Measurements from ENCODE around the gene ATP6V1F.

ATP6V1F gene

GRCh38 chr7:128839751-128840177, 22.9 kb upstream of the ATP6V1F start:
- no peak overlapping the region for H2AFZ ChIP-seq (ENCODE audit: low read depth, low read length)
- H3K9me3 ChIP-seq (ENCODE audit: low read length), result no peaks in the 10 kb centered on the region
- H3K36me3 ChIP-seq (ENCODE audit: insufficient read depth, low read length), result no peaks in the 10 kb centered on the region
- no peaks in the 10 kb centered on the region for H3K27me3 ChIP-seq (ENCODE audit: insufficient read depth, low read length)
- peaks cover 6% of the 10 kb centered on the region for H3K4me1 ChIP-seq (ENCODE audit: insufficient read depth, low read length)
- H3K4me3 ChIP-seq (ENCODE audit: low read length), result no peak overlapping the region

GRCh38 chr7:128840326-128841170, 22.1 kb upstream of the ATP6V1F start:
- peaks cover 3% of the 10 kb centered on the region for H3K4me1 ChIP-seq (ENCODE audit: insufficient read depth, low read length)
- H2AFZ ChIP-seq (ENCODE audit: low read depth, low read length), result no peak overlapping the region
- no peak overlapping the region for H3K4me3 ChIP-seq (ENCODE audit: low read length)
- no peaks in the 10 kb centered on the region for H3K27me3 ChIP-seq (ENCODE audit: insufficient read depth, low read length)
- no peaks in the 10 kb centered on the region for H3K9me3 ChIP-seq (ENCODE audit: low read length)
- no peaks in the 10 kb centered on the region for H3K36me3 ChIP-seq (ENCODE audit: insufficient read depth, low read length)

- Histone ChIP-seq H3K36me3 (ENCODE audit: insufficient read depth, low read length) (no peaks in the 10 kb centered on the region), H3K27me3 (ENCODE audit: insufficient read depth, low read length) (no peaks in the 10 kb centered on the region), H3K4me3 (ENCODE audit: low read length) (no peak overlapping the region), H3K4me1 (ENCODE audit: insufficient read depth, low read length) (peaks cover 2% of the 10 kb centered on the region), H2AFZ (ENCODE audit: low read depth, low read length) (no peak overlapping the region), H3K9me3 (ENCODE audit: low read length) (no peaks in the 10 kb centered on the region)
Observed at GRCh38 chr7:128841171-128841690, 21.4 kb upstream of the ATP6V1F start.

GRCh38 chr7:128841921-128842673, 20.6 kb upstream of the ATP6V1F start:
- Histone ChIP-seq H3K4me3 (ENCODE audit: low read length) (no peak overlapping the region), H3K4me1 (ENCODE audit: insufficient read depth, low read length) (no peaks in the 10 kb centered on the region), H3K9me3 (ENCODE audit: low read length) (no peaks in the 10 kb centered on the region), H2AFZ (ENCODE audit: low read depth, low read length) (no peak overlapping the region), H3K27me3 (ENCODE audit: insufficient read depth, low read length) (no peaks in the 10 kb centered on the region), H3K36me3 (ENCODE audit: insufficient read depth, low read length) (no peaks in the 10 kb centered on the region)

GRCh38 chr7:128842674-128843641, 19.7 kb upstream of the ATP6V1F start:
- H3K9me3 ChIP-seq (ENCODE audit: low read length), result no peaks in the 10 kb centered on the region
- no peaks in the 10 kb centered on the region for H3K27me3 ChIP-seq (ENCODE audit: insufficient read depth, low read length)
- no peaks in the 10 kb centered on the region for H3K36me3 ChIP-seq (ENCODE audit: insufficient read depth, low read length)
- H3K4me3 ChIP-seq (ENCODE audit: low read length), result no peak overlapping the region
- H2AFZ ChIP-seq (ENCODE audit: low read depth, low read length), result no peak overlapping the region
- H3K4me1 ChIP-seq (ENCODE audit: insufficient read depth, low read length), result no peaks in the 10 kb centered on the region

GRCh38 chr7:128843938-128844621, 18.6 kb upstream of the ATP6V1F start:
- no peaks in the 10 kb centered on the region for H3K27me3 ChIP-seq (ENCODE audit: insufficient read depth, low read length)
- no peaks in the 10 kb centered on the region for H3K36me3 ChIP-seq (ENCODE audit: insufficient read depth, low read length)
- H3K4me1 ChIP-seq (ENCODE audit: insufficient read depth, low read length), result no peaks in the 10 kb centered on the region
- H2AFZ ChIP-seq (ENCODE audit: low read depth, low read length), result no peak overlapping the region
- H3K4me3 ChIP-seq (ENCODE audit: low read length), result no peak overlapping the region
- no peaks in the 10 kb centered on the region for H3K9me3 ChIP-seq (ENCODE audit: low read length)

GRCh38 chr7:128844777-128845311, 17.8 kb upstream of the ATP6V1F start:
- Histone ChIP-seq H3K36me3 (ENCODE audit: insufficient read depth, low read length) (no peaks in the 10 kb centered on the region), H2AFZ (ENCODE audit: low read depth, low read length) (no peak overlapping the region), H3K4me1 (ENCODE audit: insufficient read depth, low read length) (no peaks in the 10 kb centered on the region), H3K9me3 (ENCODE audit: low read length) (no peaks in the 10 kb centered on the region), H3K4me3 (ENCODE audit: low read length) (no peak overlapping the region), H3K27me3 (ENCODE audit: insufficient read depth, low read length) (no peaks in the 10 kb centered on the region)

GRCh38 chr7:128845475-128845874, 17.2 kb upstream of the ATP6V1F start:
- no peaks in the 10 kb centered on the region for H3K4me1 ChIP-seq (ENCODE audit: insufficient read depth, low read length)
- H3K27me3 ChIP-seq (ENCODE audit: insufficient read depth, low read length), result no peaks in the 10 kb centered on the region
- no peaks in the 10 kb centered on the region for H3K36me3 ChIP-seq (ENCODE audit: insufficient read depth, low read length)
- H3K4me3 ChIP-seq (ENCODE audit: low read length), result no peak overlapping the region
- H3K9me3 ChIP-seq (ENCODE audit: low read length), result no peaks in the 10 kb centered on the region
- no peak overlapping the region for H2AFZ ChIP-seq (ENCODE audit: low read depth, low read length)

- no peaks in the 10 kb centered on the region for H3K9me3 ChIP-seq (ENCODE audit: low read length)
- H3K36me3 ChIP-seq (ENCODE audit: insufficient read depth, low read length), result no peaks in the 10 kb centered on the region
- H3K27me3 ChIP-seq (ENCODE audit: insufficient read depth, low read length), result no peaks in the 10 kb centered on the region
- H2AFZ ChIP-seq (ENCODE audit: low read depth, low read length), result no peak overlapping the region
- no peak overlapping the region for H3K4me3 ChIP-seq (ENCODE audit: low read length)
- H3K4me1 ChIP-seq (ENCODE audit: insufficient read depth, low read length), result no peaks in the 10 kb centered on the region
Observed at GRCh38 chr7:128845987-128846386, 16.7 kb upstream of the ATP6V1F start.

GRCh38 chr7:128846781-128847444, 15.7 kb upstream of the ATP6V1F start:
- H2AFZ ChIP-seq (ENCODE audit: low read depth, low read length), result no peak overlapping the region
- no peaks in the 10 kb centered on the region for H3K9me3 ChIP-seq (ENCODE audit: low read length)
- no peaks in the 10 kb centered on the region for H3K36me3 ChIP-seq (ENCODE audit: insufficient read depth, low read length)
- H3K27me3 ChIP-seq (ENCODE audit: insufficient read depth, low read length), result no peaks in the 10 kb centered on the region
- no peaks in the 10 kb centered on the region for H3K4me1 ChIP-seq (ENCODE audit: insufficient read depth, low read length)
- H3K4me3 ChIP-seq (ENCODE audit: low read length), result no peak overlapping the region

- Histone ChIP-seq H2AFZ (ENCODE audit: low read depth, low read length) (no peak overlapping the region), H3K4me3 (ENCODE audit: low read length) (no peak overlapping the region), H3K27me3 (ENCODE audit: insufficient read depth, low read length) (no peaks in the 10 kb centered on the region), H3K36me3 (ENCODE audit: insufficient read depth, low read length) (no peaks in the 10 kb centered on the region), H3K9me3 (ENCODE audit: low read length) (no peaks in the 10 kb centered on the region), H3K4me1 (ENCODE audit: insufficient read depth, low read length) (no peaks in the 10 kb centered on the region)
Observed at GRCh38 chr7:128847721-128848211, 14.9 kb upstream of the ATP6V1F start.
